Lower leg skin (tissue), 4 donors: Measurements from ENCODE around the gene FAM120A. TPM values are rescaled to one million over a fixed set of nuclear protein-coding genes. Genes with fewer than 3 reads are reported as not detected.
"Not testable (repeated sequence)": the region's sequence is repeated elsewhere in the genome, so short reads cannot be mapped to it uniquely, and the experiment has no call there.

Experiments used
- DNase-seq, 2 donors: peaks; one replicate each; pipeline ENCODE4 v3.0.0-alpha.2; 2019; ENCODE audit warnings: low spot score in 2 of 2
- H3K4me3 ChIP-seq: fragments of 200-600 bp; sonication (generic); 2 replicates; pipeline ENCODE4 v1.5.1; 2017; ENCODE audit warnings: mild to moderate bottlenecking, low read depth; ENCODE audit not compliant: poor library complexity, severe bottlenecking
- POLR2A ChIP-seq, 2 donors: fragments of 450-650 bp; IDR thresholded peaks; one replicate each; pipeline ENCODE4 v1.6.1; 2016 to 2017; ENCODE audit warnings: antibody characterized with exemption in 2 of 2, mild to moderate bottlenecking in 1 of 2, moderate library complexity in 1 of 2
- WGBS, 2 donors: methylation state at CpG; one replicate each; pipeline ENCODE4 v1.1.5; 2018; 5-methylcytosine and 5-hydroxymethylcytosine counted together
- intact Hi-C: fragments of 100-400 bp; cut with DNase I; formaldehyde crosslinking; loops from one replicate; pipeline ENCODE4 v1.15.0; 2023; ENCODE audit warnings: low total_unique reads
- total RNA-seq, 4 donors: library from RNA; depleted of rRNA; stranded (reverse); fragments of >200 nt; gene quantifications; one replicate each; pipeline ENCODE4 v1.1.0, GENCODE V29; 2016
- TF ChIP-seq, protein P1 (sequence below), 3 donors: fragments of 450-650 bp; IDR thresholded peaks; one replicate each; pipeline ENCODE4 v1.5.1; 2016; ENCODE audit warnings: antibody characterized with exemption in 3 of 3, mild to moderate bottlenecking in 3 of 3, moderate library complexity in 2 of 3

Gene FAM120A
- total RNA-seq, 4 donors from 2014 or later = 58.1 to 80.5 (median 65.0) TPM

DNA sequence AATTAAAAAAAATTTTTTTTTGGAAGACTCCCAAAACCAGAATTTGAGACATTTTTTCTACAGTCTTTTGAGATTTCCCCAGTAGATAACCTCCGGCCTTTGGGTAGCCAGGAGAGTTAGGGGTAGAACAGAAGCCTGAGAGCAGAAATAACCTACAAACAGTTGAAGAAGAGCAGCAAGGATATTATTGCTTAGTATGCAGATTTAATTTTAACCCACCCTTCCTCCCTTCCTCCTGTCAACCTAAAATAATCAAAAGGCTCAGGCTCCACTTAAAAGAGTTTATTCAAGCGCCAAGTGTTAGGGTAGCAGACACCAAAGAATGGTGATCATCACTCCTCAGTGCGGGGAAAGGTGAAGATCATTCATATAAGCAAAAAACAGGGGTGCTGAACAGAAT is 17.4 kb upstream of the FAM120A start:
- TF ChIP-seq, protein P1, sequence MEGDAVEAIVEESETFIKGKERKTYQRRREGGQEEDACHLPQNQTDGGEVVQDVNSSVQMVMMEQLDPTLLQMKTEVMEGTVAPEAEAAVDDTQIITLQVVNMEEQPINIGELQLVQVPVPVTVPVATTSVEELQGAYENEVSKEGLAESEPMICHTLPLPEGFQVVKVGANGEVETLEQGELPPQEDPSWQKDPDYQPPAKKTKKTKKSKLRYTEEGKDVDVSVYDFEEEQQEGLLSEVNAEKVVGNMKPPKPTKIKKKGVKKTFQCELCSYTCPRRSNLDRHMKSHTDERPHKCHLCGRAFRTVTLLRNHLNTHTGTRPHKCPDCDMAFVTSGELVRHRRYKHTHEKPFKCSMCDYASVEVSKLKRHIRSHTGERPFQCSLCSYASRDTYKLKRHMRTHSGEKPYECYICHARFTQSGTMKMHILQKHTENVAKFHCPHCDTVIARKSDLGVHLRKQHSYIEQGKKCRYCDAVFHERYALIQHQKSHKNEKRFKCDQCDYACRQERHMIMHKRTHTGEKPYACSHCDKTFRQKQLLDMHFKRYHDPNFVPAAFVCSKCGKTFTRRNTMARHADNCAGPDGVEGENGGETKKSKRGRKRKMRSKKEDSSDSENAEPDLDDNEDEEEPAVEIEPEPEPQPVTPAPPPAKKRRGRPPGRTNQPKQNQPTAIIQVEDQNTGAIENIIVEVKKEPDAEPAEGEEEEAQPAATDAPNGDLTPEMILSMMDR (IDR thresholded peaks at IDR 0.05) = no peak
- TF ChIP-seq POLR2A (IDR thresholded peaks at IDR 0.05) = no peak
- intact Hi-C loops = no loop called here
- no peak overlapping the region for H3K4me3 ChIP-seq
- no peak for DNase-seq
- 96 to 97% methylated on average over 3 of the region's 3 CpGs for WGBS, 2 donors

DNA sequence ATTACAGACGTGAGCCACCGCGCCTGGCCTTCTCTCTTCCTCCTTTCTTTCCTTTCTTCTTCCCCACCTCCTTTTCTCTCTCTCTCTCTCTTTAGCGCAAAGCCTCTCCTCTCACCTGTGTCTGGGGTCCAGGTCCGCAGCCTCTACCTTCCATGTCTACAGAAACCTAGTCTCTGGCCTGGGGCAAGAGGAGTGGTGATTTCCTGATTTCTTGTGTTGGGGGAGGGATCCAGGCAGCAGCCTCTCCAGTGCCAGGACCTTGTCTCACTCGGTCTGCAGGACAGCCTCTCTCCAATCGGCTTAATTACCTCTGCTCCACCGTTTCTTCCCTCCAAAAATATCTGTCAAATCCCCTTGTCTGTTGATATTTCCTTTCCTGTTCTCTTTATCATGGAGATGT is 16.1 kb upstream of the FAM120A start:
- intact Hi-C loops = no loop called here
- 89 to 95% methylated on average over 8 of the region's 8 CpGs for WGBS, 2 donors
- no peak for DNase-seq
- TF ChIP-seq POLR2A (IDR thresholded peaks at IDR 0.05) = no peak
- TF ChIP-seq, protein P1 (IDR thresholded peaks at IDR 0.05) = no peak
- no peak overlapping the region for H3K4me3 ChIP-seq

DNA sequence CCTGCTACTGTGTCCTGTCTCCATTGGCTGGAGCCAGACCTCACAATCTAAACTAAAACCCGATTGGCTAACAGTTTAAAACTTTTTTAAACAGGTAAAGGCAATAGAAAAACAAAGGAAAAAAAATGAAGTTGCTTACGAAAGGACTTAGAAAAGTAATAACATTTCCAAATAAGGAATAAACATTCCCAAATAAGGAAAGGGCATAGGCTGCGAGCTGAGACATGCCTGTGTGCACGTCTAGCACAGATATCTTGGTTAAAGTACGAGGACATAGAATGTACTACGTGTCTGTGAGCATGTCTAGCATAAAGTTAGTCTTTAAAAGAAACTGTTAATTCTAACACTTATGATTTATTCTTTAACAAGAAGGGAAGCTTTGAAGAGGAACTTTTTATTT is 15.3 kb upstream of the FAM120A start:
- no peak overlapping the region for H3K4me3 ChIP-seq
- intact Hi-C loops = no loop called here
- no peak for DNase-seq
- WGBS, 2 donors = 72 to 81% methylated on average over 6 of the region's 6 CpGs
- TF ChIP-seq, protein P1 (IDR thresholded peaks at IDR 0.05) = no peak
- no peak for TF ChIP-seq POLR2A (IDR thresholded peaks at IDR 0.05)

DNA sequence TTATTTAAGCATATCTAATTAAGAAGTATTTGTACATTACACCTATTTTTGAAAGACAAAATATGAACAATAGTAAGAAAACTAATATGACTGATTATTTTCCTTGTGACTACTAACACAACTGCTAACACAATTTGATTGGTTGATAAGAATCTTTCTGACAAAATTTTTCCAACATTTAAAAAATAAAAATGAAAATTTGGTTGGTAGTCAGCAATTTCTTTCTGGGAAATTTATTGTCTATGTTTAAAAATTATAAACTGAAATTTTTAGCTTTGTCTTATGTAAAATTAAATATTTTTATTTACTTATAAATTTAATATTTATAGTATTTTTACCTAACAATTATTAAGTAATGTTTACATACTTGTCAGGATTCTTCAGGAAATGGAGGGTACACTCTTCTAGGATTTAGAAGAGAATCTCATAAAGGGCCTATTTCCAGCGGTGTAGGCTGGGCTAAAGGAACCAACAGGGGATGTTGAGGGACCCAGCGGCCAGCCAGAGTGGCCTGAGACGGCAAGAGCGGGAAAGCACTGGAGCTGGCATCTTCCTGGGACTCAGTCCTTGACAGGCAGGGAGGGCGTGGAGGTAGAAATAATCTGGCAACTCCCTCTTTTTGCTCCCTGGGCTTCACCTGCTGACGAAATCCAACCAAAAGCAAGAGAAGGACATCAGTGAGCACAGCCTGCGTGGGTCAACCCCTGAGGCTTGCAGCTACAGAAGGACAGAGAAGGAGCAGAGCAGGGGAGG is 14.7 kb upstream of the FAM120A start:
- TF ChIP-seq, protein P1 (IDR thresholded peaks at IDR 0.05) = no peak
- TF ChIP-seq POLR2A (IDR thresholded peaks at IDR 0.05) = no peak
- H3K4me3 ChIP-seq = no peak overlapping the region
- DNase-seq = no peak
- 94 to 95% methylated on average over 7 of the region's 7 CpGs for WGBS, 2 donors
- intact Hi-C loops = no loop called here

DNA sequence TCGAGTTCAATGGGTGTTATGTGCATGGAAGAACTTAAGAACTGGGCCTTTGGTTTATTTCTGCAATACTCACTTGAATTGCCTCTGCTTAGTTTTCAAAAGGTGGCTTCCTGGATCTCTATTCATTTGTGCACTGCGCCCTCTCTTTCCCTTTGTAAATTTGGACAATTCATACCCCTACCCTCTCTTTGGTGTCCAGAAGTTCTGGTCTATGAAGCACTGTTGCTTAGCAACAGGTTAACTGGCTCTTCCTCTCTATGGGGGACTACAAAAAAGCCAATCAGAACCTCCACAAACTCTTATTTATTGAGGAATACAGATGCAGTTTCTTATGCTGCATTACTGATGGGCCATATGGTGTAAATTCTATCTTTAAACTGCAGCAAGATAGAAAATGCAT is 13.5 kb upstream of the FAM120A start:
- TF ChIP-seq POLR2A (IDR thresholded peaks at IDR 0.05) = no peak
- TF ChIP-seq, protein P1 (IDR thresholded peaks at IDR 0.05) = no peak
- WGBS, 2 donors = 76 to 84% methylated on average over 2 of the region's 2 CpGs
- intact Hi-C loops = no loop called here

DNA sequence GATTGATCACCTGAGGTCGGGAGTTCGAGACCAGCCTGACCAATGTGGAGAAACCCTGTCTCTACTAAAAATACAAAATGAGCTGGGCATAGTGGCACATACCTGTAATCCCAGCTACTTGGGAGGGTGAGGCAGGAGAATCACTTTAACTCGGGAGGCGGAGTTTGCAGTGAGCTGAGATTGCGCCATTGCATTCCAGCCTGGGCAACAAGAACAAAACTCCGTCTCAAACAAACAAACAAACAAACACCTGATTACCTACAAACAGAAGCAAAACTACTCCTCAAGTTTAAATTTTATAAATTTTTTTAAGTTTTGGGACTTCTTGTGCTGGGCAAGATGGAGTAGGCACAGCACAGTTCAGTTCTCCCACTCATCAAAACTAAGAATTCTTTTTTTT is 12.2 kb upstream of the FAM120A start:
- H3K4me3 ChIP-seq, DNase-seq, intact Hi-C loops: not testable (repeated sequence)
- WGBS, 2 donors = 92 to 93% methylated on average over 6 of the region's 6 CpGs

More for the DNA sequence above, 13.5 kb upstream of the FAM120A start:
- DNase-seq = no peak
- H3K4me3 ChIP-seq = no peak overlapping the region
